ENCODE data around the gene LUC7L3. TPM values are rescaled to one million over a fixed set of nuclear protein-coding genes. Genes with fewer than 3 reads are reported as not detected.

LUC7L3 gene
- total and polyA plus RNA-seq, 2 of the 13 experiments (the other 11 are each of a cell fraction or from before 2014, with no cell fraction given): 108 to 120 TPM

- POLR2A ChIA-PET: interaction anchor here (0.9 to 21.3 kb wide), 20 partner anchors 8 to 261 kb away, joined by 3 to 839 read pairs (median 8); partner anchors contain the start of genes ABCC3, ANKRD40, CACNA1G and LUC7L3
- TF ChIP-seq ZNF784 (CRISPR knock-in tag; IDR thresholded peaks at IDR 0.05; ENCODE audit: borderline replicate concordance) (0 out of 2 replicates have a peak, but pooled peaks have one; percentile 21), SRSF9 (IDR thresholded peaks at IDR 0.05; ENCODE audit: borderline replicate concordance, insufficient read depth, low read depth, low read length, poor library complexity, severe bottlenecking) (no peak), TRAFD1 (CRISPR knock-in tag; IDR thresholded peaks at IDR 0.05; ENCODE audit: borderline replicate concordance) (no peak), PCBP1 (IDR thresholded peaks at IDR 0.05; ENCODE audit: borderline replicate concordance, low read depth, low read length) (0 out of 2 replicates have a peak, but pooled peaks have one; percentile 36), ONECUT2 (CRISPR knock-in tag; IDR thresholded peaks at IDR 0.05) (no peak), ZNF788 (CRISPR knock-in tag; IDR thresholded peaks at IDR 0.05; ENCODE audit: borderline replicate concordance) (no peak), RAD51 (IDR thresholded peaks at IDR 0.05; ENCODE audit: borderline replicate concordance) (no peak), GTF3A (CRISPR knock-in tag; conservative IDR thresholded peaks at IDR 0.05) (0 out of 2 replicates have a peak, but pooled peaks have one; percentile 24), KLF15 (CRISPR knock-in tag; IDR thresholded peaks at IDR 0.05; ENCODE audit: borderline replicate concordance) (peak; percentile 52; the same call in 1 of the 2 replicates), ZBTB33 (CRISPR knock-in tag; IDR thresholded peaks at IDR 0.05) (0 out of 2 replicates have a peak, but pooled peaks have one; percentile 7), RBFOX2 (IDR thresholded peaks at IDR 0.05; ENCODE audit: low read depth, low read length) (peak; percentile 62; the same call in 1 of the 2 replicates), FOXM1 (CRISPR knock-in tag; IDR thresholded peaks at IDR 0.05) (no peak)
- TF ChIP-seq, protein P1, sequence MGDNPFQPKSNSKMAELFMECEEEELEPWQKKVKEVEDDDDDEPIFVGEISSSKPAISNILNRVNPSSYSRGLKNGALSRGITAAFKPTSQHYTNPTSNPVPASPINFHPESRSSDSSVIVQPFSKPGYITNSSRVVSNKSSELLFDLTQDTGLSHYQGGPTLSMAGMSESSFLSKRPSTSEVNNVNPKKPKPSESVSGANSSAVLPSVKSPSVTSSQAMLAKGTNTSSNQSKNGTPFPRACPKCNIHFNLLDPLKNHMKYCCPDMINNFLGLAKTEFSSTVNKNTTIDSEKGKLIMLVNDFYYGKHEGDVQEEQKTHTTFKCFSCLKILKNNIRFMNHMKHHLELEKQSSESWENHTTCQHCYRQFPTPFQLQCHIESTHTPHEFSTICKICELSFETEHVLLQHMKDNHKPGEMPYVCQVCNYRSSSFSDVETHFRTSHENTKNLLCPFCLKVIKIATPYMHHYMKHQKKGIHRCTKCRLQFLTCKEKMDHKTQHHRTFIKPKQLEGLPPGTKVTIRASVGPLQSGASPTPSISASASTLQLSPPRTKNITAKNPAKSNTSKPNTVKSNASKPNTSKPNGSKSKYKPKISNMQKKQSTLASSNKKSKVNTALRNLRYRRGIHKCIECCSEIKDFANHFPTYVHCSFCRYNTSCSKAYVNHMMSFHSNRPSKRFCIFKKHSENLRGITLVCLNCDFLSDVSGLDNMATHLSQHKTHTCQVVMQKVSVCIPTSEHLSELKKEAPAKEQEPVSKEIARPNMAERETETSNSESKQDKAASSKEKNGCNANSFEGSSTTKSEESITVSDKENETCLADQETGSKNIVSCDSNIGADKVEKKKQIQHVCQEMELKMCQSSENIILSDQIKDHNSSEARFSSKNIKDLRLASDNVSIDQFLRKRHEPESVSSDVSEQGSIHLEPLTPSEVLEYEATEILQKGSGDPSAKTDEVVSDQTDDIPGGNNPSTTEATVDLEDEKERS (CRISPR knock-in tag; IDR thresholded peaks at IDR 0.05): 0 out of 2 replicates have a peak, but pooled peaks have one; percentile 52
Observed at GRCh38 chr17:50683434-50684287, 35.7 kb upstream of the LUC7L3 start.

More at GRCh38 chr17:50683434-50684287, 35.7 kb upstream of the LUC7L3 start:
- WGBS (ENCODE audit: low lambda C conversion rate): 94% methylated on average over 24 of the region's 28 CpGs
- no peaks in the 10 kb centered on the region for H3K9me3 ChIP-seq (ENCODE audit: low read length)
- peak overlapping the region; percentile 87 for H3K9ac ChIP-seq (ENCODE audit: insufficient read depth, low read depth, low read length)
- FAIRE-seq (no peak), DNase-seq (ENCODE audit: low spot score) (no peak), ATAC-seq (no peak)
- in situ Hi-C loops (cut with HindIII; ENCODE audit: extremely low pct_ligation_motif_present, low pct_unique_long_range_greater_than_20kb): no loop called here
- no TSS peak for BruUV-seq (replicated peaks)
- H3K4me1 ChIP-seq (ENCODE audit: insufficient read depth, low read length): peaks cover 98% of the 10 kb centered on the region
- CTCF ChIA-PET (ENCODE audit: low intra/inter-chr PET ratio, low total read pairs): interaction anchor here (1.0 kb wide), 1 partner anchor 53 kb away, joined by 4 read pairs; no protein-coding TSS in a partner anchor
- no peak overlapping the region for H2AFZ ChIP-seq (ENCODE audit: low read length)
- H3K79me2 ChIP-seq (ENCODE audit: insufficient read depth, low read length): peaks cover 18% of the 10 kb centered on the region
- H3K4me3 ChIP-seq (replicated peaks in 1 of 3; ENCODE audit: insufficient read depth in 1 of 3, low read depth in 2 of 3, low read length in 3 of 3): peak overlapping the region in 1 of 3 experiments; percentile 75; a peak in 3 of 6 replicates
- no peaks in the 10 kb centered on the region for H3K36me3 ChIP-seq (replicated peaks in 1 of 2; ENCODE audit: control insufficient read depth in 1 of 2, insufficient read depth in 2 of 2, low read length in 2 of 2)
- H3K27me3 ChIP-seq (ENCODE audit: control insufficient read depth in 1 of 2, insufficient read depth in 2 of 2, low read length in 2 of 2): no peaks in the 10 kb centered on the region; a peak in 1 of 5 replicates
- intact Hi-C loops (cut with micrococcal nuclease; ENCODE audit: unreplicated experiment): loop anchor here (1.0 kb wide), 1 partner anchor 10 kb away; no protein-coding TSS in a partner anchor
- no peaks in the 10 kb centered on the region for H4K20me1 ChIP-seq (ENCODE audit: insufficient read depth, low read length)
- peak overlapping the region; percentile 93 for H3K4me2 ChIP-seq (ENCODE audit: low read depth, low read length)
- peak overlapping the region; percentile 99 for H3K27ac ChIP-seq (ENCODE audit: extremely low read length, insufficient read depth, low read length)
